HG02678 (cell line): ENCODE results near the gene CEP63.
"Not testable (repeated sequence)": the region's sequence is repeated elsewhere in the genome, so short reads cannot be mapped to it uniquely, and the experiment has no call there.

Source experiments
- ATAC-seq: cut with Tn5 transposase; IDR thresholded peaks from one replicate; pipeline ENCODE4 v1.9.1; 2021; ENCODE audit warnings: mild to moderate bottlenecking, moderate library complexity; ENCODE audit not compliant: unreplicated experiment

CEP63 gene

GRCh38 chr3:134567605-134568004 is 81.7 kb downstream of the CEP63 start:
- no peak for ATAC-seq

- ATAC-seq, result no peak
Measured at GRCh38 chr3:134568790-134569189, 82.9 kb downstream of the CEP63 start.

DNA sequence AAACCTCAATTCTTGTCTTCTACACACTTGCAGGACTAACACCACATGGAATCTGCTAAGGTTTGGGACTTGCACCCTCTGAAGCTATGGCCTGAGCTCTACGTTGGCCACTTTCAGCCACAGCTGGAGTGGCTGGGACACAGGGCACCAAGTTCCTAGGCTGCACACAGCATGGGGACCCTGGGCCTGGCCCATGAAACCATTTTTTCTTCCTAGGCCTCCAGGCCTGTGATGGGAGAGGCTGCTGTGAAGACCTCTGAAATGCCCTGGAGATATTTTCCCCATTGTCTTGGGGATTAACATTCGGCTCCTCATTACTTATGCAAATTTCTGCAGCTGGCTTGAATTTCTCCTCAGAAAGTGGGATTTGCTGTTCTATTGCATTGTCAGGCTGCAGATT is 84.0 kb downstream of the CEP63 start:
- ATAC-seq, result not testable (repeated sequence)

GRCh38 chr3:134576426-134576825 is 90.6 kb downstream of the CEP63 start:
- no peak for ATAC-seq

GRCh38 chr3:134576831-134577230 is 91.0 kb downstream of the CEP63 start:
- no peak for ATAC-seq

- no peak for ATAC-seq
Measured at GRCh38 chr3:134579141-134579665, 93.3 kb downstream of the CEP63 start.

DNA sequence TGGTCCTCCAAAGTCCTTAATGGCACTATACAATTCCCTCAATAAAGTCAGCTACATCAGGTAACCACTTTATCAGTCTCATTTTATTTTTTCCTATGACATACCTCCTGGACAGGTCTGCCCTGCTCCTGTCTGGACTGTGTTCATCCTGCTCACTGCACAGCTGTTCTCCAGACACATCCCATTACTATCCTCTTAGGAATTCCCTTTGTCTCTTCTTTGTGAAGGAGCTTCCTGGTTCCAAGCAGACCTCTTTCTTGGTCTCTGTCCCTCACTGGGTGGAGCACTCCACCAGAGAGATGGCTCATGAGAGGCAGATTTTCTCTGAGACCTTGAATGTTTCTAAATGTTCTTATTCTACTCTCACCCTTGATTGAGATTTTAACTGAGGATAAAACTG is 104.9 kb downstream of the CEP63 start:
- ATAC-seq, result no peak

DNA sequence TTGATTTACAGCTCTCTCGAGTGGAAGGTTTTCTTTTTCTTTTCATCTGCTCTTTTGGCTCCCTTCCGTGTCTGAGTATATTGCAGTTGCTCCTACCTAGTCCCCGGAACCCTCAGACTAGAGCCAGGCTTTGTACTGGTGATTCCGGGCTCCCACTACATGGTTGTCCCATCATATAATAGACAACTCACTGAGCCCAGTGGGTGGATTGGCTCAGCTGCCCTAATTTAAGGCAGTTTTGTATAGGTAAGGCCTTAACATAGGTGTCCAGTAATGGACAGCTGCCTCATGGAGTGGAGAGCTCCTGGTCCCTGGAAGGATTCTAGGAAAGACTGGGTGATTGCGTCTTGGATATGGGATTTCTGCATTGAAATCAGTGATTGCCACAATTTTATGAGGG is 106.9 kb downstream of the CEP63 start:
- ATAC-seq, result no peak

DNA sequence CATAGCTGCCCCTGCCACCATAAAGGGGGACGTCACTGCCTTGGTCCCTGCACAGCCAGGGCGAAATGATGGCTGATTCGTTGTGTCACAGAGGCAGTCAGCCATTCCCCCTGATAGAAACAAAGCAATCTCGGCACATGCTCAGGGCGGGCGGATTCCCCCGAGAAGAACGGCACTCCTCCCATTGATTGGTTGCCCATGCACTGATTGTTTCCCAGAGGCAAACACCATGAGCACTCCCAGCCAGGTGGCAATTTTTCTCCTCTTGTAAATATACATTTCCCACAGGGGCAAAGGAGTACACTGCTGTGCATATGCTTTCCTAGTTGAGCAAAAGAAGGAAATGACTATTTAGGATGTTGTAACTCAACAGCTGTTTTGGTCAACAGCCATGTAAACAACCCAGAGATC is 108.5 kb downstream of the CEP63 start:
- no peak for ATAC-seq

GRCh38 chr3:134594986-134595385 is 109.1 kb downstream of the CEP63 start:
- ATAC-seq, result not testable (repeated sequence)

DNA sequence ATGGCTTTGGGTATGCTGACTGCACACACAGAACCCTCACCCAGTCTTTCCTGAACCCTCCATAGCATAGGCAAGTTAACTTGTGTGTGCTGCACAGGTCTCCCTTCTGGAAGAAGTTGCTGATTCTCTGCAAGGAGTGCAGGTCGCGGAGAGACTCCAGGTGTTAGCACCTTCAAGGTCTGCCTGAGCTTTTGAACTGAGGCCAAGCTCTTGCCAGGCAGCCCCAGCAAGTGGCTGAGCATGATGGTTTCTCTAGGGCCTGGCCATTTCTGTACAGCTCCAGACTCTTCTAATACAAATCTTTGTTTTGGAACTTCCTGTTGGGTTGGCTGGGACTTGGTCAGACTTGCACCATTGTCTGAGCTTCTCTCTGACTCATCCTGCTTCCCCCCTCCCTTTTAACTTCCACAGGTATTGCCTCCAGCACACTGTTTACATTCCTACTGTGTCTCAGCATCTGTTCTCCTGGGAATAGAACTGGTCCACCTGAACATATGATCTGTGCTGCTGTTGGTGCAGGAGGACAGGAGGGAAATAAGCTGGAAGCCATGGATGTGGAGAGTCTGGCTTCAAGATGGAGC is 111.6 kb downstream of the CEP63 start:
- no peak for ATAC-seq

DNA sequence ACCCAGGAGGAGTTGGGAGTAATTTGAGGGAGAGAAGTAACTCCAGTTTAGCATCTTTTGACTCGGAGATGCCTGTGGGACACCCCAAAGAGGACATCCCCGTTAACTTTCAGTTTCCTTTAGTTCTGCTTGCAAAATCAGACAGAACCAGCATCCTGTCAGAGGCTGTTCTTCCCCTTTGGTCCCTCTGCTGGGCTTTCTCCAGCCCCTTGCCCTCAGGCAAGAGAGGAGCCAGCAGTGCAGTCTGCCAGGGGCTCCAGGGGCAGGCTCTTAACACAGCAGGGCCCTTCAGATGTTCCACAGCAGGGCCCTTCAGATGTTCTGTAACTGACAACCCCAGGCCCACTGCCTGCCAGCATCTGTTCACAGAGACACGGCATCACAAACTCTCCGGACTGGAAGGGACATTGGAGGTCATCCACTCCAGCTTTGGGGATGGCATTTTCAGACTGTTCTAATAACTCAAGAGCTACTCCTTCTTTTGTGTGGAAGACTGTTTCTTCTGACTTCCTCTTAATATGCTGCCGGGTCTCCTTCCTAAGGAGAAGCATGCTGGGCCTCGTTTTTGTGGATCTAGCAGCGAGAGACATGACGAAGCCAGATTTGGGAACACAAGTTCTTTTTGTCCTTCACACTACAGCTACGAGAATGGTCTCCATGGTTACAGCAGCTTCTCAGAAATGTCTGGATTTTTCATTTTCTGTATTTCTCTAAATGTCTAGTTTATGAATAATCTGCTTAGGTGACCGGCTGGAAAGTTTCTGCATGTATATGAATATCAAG is 113.1 kb downstream of the CEP63 start:
- ATAC-seq, result no peak

DNA sequence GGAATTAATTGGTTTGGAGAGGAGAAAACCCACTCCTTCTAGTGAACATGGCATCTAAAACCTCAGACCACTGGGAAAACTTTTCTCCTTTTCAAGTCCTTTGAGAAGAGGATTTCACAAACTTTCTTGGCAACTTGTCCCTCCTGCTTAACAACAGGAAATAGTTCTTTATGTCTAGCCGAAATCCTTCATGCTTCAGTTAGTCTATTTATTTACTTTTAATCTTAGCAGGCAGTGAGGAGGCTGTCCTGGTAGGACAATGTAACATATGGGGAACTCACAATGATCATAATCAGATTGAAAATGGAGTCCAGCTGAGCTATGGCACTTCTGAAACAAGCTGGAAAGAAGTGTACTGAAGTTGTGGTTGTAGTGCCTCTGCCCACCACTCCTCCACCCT is 114.3 kb downstream of the CEP63 start:
- ATAC-seq, result no peak

DNA sequence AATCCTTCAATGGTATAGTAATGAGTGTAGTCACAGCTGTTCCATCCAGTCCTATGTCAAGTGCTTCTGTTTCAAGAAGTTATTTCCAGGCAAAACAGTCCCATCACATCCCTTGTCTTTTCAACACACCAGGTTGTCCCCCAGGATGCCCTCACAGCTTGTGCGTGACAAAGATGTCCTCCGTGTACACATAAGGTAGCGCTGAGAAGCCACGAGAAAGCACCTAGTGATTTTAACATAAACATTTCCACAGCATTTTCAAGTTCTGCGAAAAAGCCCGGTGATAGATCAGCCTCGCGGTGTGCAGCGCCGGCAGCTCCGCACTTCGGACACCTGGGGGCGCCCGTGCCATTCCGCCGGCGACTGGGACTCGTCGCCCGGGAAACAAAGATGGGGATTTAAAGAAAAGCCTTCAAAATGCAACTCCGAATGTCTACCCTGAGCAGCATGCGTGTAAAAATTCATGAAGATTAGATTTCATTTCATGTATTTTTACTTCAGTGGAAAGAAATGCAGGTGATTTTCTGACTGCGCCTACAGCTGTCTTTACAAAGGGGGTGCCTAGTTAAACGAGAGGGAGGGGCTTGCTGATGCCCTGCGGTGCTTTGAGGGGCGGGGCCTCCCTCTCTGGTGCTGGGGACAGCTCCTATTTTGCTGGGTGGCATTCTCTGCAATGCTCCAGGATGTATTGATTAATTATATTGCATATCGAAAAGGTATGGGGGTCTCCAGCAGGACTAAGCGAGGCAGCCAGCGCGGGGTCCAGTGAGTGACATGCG is 115.0 kb downstream of the CEP63 start:
- ATAC-seq, result peak; percentile 67

- no peak for ATAC-seq
Measured at GRCh38 chr3:134601539-134602439, 115.9 kb downstream of the CEP63 start.

DNA sequence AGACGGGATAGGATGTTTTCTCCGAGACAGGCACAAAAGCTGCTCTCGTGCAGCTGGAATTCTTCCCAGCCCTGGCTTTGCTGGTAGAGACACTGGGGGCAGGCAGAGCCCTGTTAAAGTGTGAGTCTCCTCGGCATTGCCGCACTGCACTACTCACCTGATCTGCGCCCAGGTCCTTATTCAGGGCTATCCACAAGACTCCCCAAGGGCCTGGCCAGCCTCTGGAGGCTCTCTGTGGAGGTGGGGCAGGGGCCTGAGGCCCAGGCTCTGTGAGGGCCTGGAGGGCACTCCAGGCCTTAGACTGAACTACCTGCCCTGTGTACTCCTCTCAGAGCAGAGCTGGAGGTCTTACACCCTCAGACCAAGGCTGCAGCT is 116.6 kb downstream of the CEP63 start:
- no peak for ATAC-seq

DNA sequence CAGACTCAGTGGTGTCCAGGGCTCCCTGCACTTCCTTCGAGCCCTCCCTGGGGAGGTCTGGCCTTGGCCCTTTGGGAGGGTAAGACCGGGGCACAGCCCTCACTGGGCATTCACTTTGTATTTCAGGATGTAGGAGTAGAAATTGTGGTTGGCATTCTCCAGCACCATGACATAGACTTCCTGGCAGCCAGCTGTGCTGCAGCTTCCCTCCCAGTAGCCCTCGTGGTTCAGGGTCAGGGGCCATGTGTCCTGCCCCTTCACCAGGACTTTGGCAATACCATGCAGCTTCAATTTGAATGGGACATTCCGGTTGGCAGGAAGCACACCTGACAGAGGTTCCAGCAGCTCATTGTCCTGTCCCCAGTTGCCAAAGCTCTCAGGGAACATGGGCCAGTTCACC is 117.6 kb downstream of the CEP63 start:
- ATAC-seq, result no peak

DNA sequence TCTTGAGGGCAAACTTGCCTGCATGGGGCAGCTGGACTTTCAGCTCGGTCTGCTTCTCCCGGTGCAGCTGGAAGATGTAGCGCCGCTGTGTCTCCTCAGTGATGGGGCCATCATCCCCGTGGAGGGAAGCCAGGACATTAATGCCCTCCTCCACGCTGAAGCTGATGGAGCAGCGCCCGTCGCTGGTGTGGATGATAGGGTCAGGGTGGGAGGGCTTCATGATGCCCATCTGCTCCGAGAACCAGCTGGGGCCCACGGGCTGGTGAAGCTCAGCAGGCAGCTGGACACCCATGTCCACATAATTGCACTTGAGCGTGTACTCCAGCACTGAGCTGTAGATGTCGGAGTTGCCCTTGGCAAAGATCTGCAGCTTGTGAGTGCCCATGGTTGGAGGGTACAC is 118.1 kb downstream of the CEP63 start:
- ATAC-seq, result no peak

- ATAC-seq, result no peak
Measured at GRCh38 chr3:134605556-134605955, 119.7 kb downstream of the CEP63 start.
